Endothelial cell of umbilical vein (primary cell): ENCODE results near the gene SSH2. TPM values are rescaled to one million over a fixed set of nuclear protein-coding genes. Genes with fewer than 3 reads are reported as not detected.

Source experiments
- BruUV-seq: library from RNA; stranded (reverse); fragments of 400-500 nt; replicated peaks from 2 replicates; lab custom pipeline; 2021; lab: Mats Ljungman, UMichigan
- CTCF ChIA-PET: fragments of 300-600, 350-600 bp; sonication (Branson Sonifier 250); formaldehyde crosslinking; loops from one replicate; lab custom pipeline; 2021; ENCODE audit warnings: antibody characterized with exemption, inconsistent platforms; lab: Charles Lee
- POLR2A ChIA-PET: fragments of 300-600, 350-600 bp; sonication (Branson Sonifier 250); formaldehyde crosslinking; loops from one replicate; lab custom pipeline; 2021; ENCODE audit warnings: antibody characterized with exemption, inconsistent platforms; lab: Charles Lee
- DNase-seq: peaks from one replicate; pipeline ENCODE4 v3.0.0-alpha.2; 2011; ENCODE audit warnings: low read depth, low spot score
- FAIRE-seq: peaks from 2 replicates; lab custom pipeline; 2011; peaks lifted over from hg19 to GRCh38; lab: Jason Lieb, UNC
- H2AFZ ChIP-seq: 2 replicates; pipeline ENCODE4 v1.6.0; 2012; ENCODE audit warnings: low read depth, low read length, control low read depth, inconsistent platforms
- H3K27ac ChIP-seq: 2 replicates; pipeline ENCODE4 v1.5.1; 2011; ENCODE audit warnings: low read depth, mild to moderate bottlenecking, control low read depth, low read length, moderate library complexity; ENCODE audit not compliant: insufficient read depth
- H3K27me3 ChIP-seq, 2 experiments: 2 replicates each; pipeline versions ENCODE4 v1.6.0 to v1.6.1; 2011; ENCODE audit warnings: low read length in 2 of 2, mixed read lengths in 1 of 2; ENCODE audit not compliant: control insufficient read depth in 2 of 2, insufficient read depth in 2 of 2
- H3K36me3 ChIP-seq, 2 experiments: 2 replicates in 1 of 2; 3 replicates in 1 of 2; pipeline ENCODE4 v1.5.1; 2011; ENCODE audit warnings: low read length in 2 of 2, mild to moderate bottlenecking in 1 of 2, moderate library complexity in 1 of 2; ENCODE audit not compliant: control insufficient read depth in 2 of 2, insufficient read depth in 2 of 2; ENCODE audit errors: extremely low read depth in 1 of 2
- H3K4me1 ChIP-seq: 3 replicates; pipeline ENCODE4 v1.5.1; 2011; ENCODE audit warnings: mild to moderate bottlenecking, low read length; ENCODE audit not compliant: control insufficient read depth, insufficient read depth; ENCODE audit errors: extremely low read depth
- H3K4me2 ChIP-seq: 2 replicates; pipeline ENCODE4 v1.6.1; 2011; ENCODE audit warnings: low read length, control low read depth, mixed read lengths; ENCODE audit not compliant: insufficient read depth
- H3K4me3 ChIP-seq, 3 experiments: fragments of 200-600 bp in 1 of 3; sonication (generic), shearing (Covaris generic) in 1 of 3; replicated peaks in 1 of 3; 2 replicates each; pipeline ENCODE4 v1.5.1; 2011 to 2016; ENCODE audit warnings: control low read depth in 3 of 3, low read length in 3 of 3, mild to moderate bottlenecking in 2 of 3, inconsistent platforms in 1 of 3, low read depth in 1 of 3, moderate library complexity in 1 of 3; ENCODE audit not compliant: insufficient read depth in 1 of 3
- H3K79me2 ChIP-seq: 2 replicates; pipeline ENCODE4 v1.6.0; 2012; ENCODE audit warnings: low read length, inconsistent platforms; ENCODE audit not compliant: control insufficient read depth, insufficient read depth
- H3K9ac ChIP-seq: replicated peaks from 2 replicates; pipeline ENCODE3; 2011; ENCODE audit warnings: low read length, control low read depth; ENCODE audit not compliant: insufficient read depth; ENCODE audit errors: extremely low read depth
- H3K9me1 ChIP-seq: replicated peaks from 3 replicates; pipeline ENCODE4 v1.6.0; 2011; ENCODE audit warnings: mild to moderate bottlenecking, low read length; ENCODE audit not compliant: control insufficient read depth, insufficient read depth; ENCODE audit errors: extremely low read depth
- H3K9me3 ChIP-seq: replicated peaks from 2 replicates; pipeline ENCODE4 v1.5.1; 2012; ENCODE audit warnings: low read length, inconsistent platforms; ENCODE audit not compliant: control insufficient read depth, insufficient read depth
- H4K20me1 ChIP-seq: replicated peaks from 2 replicates; pipeline ENCODE3; 2011; ENCODE audit warnings: mild to moderate bottlenecking, low read length; ENCODE audit not compliant: control insufficient read depth, insufficient read depth; ENCODE audit errors: extremely low read depth
- EZH2 ChIP-seq: IDR thresholded peaks from 2 replicates; pipeline ENCODE4 v1.6.1; 2012; ENCODE audit warnings: borderline replicate concordance, low read depth, mild to moderate bottlenecking, moderate library complexity, low read length, inconsistent platforms; ENCODE audit not compliant: severe bottlenecking
- FOS ChIP-seq: IDR thresholded peaks from 2 replicates; pipeline ENCODE4 v1.6.1; 2011; ENCODE audit warnings: mild to moderate bottlenecking, low read length, moderate library complexity, borderline replicate concordance; ENCODE audit not compliant: insufficient read depth
- GATA2 ChIP-seq: IDR thresholded peaks from 2 replicates; pipeline ENCODE4 v1.7.0; 2011; ENCODE audit warnings: low read depth, mild to moderate bottlenecking, moderate library complexity, mixed read lengths, low read length; ENCODE audit not compliant: insufficient read length, insufficient read depth
- JUN ChIP-seq: IDR thresholded peaks from 2 replicates; pipeline ENCODE4 v1.6.1; 2011; ENCODE audit warnings: borderline replicate concordance, low read depth; ENCODE audit not compliant: insufficient read length, insufficient read depth
- MYC ChIP-seq: IDR thresholded peaks from one replicate; pipeline ENCODE4 v1.6.1; 2011; ENCODE audit warnings: mild to moderate bottlenecking, low read depth, low read length
- POLR2A ChIP-seq: IDR thresholded peaks from 2 replicates; pipeline ENCODE4 v1.6.1; 2012; ENCODE audit warnings: low read depth, mild to moderate bottlenecking, control low read depth, low read length
- POLR2AphosphoS5 ChIP-seq: IDR thresholded peaks from 2 replicates; pipeline ENCODE4 v1.6.1; 2012; ENCODE audit warnings: low read depth, mild to moderate bottlenecking, control low read depth, low read length, moderate library complexity; ENCODE audit not compliant: insufficient read depth
- dilution Hi-C: fragments of 300-500 bp; cut with MboI; formaldehyde crosslinking; loops from one replicate; pipeline ENCODE4 v1.15.0; 2019; ENCODE audit warnings: low sequenced_read_pairs; ENCODE audit not compliant: extremely low pct_ligation_motif_present
- intact Hi-C: fragments of 100-400 bp; cut with micrococcal nuclease; formaldehyde crosslinking; loops from one replicate; pipeline ENCODE4 v1.10.0; 2022
- polyA plus RNA-seq, 4 experiments: library from polyadenylated mRNA; depleted of rRNA in 3 of 4; stranded (reverse) in 3 of 4; unstranded in 1 of 4; fragments of >200 nt; gene quantifications; 2 replicates each; pipeline versions ENCODE4 v1.2.1 to v1.2.3, GENCODE V29; 2011 to 2012; ENCODE audit warnings: missing spikeins in 1 of 4
- total RNA-seq: library from RNA; stranded (reverse); gene quantifications from 2 replicates; pipeline ENCODE4 v1.2.3, GENCODE V29; 2021
- TF ChIP-seq, protein P1 (sequence below): IDR thresholded peaks from 2 replicates; pipeline ENCODE4 v1.6.1; 2011; ENCODE audit not compliant: insufficient read depth, insufficient read length
- TF ChIP-seq, protein P2 (sequence below), 2 donors: IDR thresholded peaks; 1 replicate in 1 of 2; 2 replicates in 1 of 2; pipeline ENCODE4 v1.5.1; 2011; ENCODE audit warnings: low read length in 2 of 2, mild to moderate bottlenecking in 2 of 2, moderate library complexity in 2 of 2, control low read depth in 1 of 2, inconsistent platforms in 1 of 2, low read depth in 1 of 2; ENCODE audit not compliant: insufficient read depth in 1 of 2; ENCODE audit errors: extremely low read depth in 1 of 2

SSH2 gene
- total and polyA plus RNA-seq, 2 donors (not counting 3 experiments of a cell fraction or from before 2014, with no cell fraction given) = 24.6 to 60.9 TPM

DNA sequence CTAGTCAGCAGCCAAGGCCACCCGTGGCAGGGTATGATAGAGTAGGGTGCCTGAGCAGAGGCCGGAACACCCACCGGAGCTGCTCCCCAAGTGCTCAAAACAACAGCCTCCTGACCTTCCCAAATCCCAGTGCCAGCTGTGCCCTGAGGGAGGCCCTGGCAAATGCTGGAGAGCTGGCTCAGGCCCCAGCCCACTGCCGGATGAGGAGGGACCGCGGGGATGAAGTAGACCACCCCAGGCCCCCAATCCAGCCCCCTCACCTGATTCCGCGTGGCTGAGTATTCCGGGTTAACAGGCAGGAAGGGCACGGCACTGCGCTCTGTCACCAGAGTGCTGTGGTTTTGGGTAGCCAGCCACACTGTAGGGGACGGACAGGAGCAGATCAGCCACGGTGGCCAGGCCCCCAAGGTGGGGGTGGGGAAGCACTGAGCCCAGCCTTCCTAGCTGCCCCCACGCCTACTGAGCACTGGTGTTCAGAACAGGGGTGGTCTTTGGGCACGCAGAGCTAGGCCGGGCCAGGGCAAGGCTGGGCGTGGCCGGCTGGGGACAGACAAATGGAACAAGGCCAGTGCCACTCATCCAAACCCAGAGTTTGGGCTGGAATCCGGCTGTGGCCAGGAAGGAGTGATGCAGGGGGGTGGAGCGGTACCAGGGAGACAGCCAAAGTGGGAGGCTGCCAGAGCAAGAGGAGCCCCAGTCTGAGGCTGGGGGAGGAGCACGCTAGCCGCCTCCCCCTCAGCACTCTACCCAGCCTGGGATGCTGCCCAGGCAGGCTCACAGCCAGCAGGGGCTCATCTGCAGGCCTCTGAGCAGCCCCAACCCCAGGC, 352.4 kb downstream of the SSH2 start:
- H3K4me3 ChIP-seq = no peak overlapping the region
- ChIA-PET POLR2A (no interaction called here), CTCF (interaction anchor here (1.1 to 9.4 kb wide), 6 partner anchors 15 to 516 kb away, joined by 3 to 152 read pairs (median 8); partner anchors contain the start of gene ANKRD13B)
- intact Hi-C loops = no loop called here
- H3K9me1 ChIP-seq = no peaks in the 10 kb centered on the region
- H4K20me1 ChIP-seq = no peaks in the 10 kb centered on the region
- no peak overlapping the region for H2AFZ ChIP-seq
- TF ChIP-seq, protein P1, sequence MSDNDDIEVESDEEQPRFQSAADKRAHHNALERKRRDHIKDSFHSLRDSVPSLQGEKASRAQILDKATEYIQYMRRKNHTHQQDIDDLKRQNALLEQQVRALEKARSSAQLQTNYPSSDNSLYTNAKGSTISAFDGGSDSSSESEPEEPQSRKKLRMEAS = no peak
- TF ChIP-seq JUN (no peak), GATA2 (no peak), FOS (no peak), POLR2A (no peak), POLR2AphosphoS5 (no peak), EZH2 (no peak), MYC (no peak)
- TF ChIP-seq, protein P2, sequence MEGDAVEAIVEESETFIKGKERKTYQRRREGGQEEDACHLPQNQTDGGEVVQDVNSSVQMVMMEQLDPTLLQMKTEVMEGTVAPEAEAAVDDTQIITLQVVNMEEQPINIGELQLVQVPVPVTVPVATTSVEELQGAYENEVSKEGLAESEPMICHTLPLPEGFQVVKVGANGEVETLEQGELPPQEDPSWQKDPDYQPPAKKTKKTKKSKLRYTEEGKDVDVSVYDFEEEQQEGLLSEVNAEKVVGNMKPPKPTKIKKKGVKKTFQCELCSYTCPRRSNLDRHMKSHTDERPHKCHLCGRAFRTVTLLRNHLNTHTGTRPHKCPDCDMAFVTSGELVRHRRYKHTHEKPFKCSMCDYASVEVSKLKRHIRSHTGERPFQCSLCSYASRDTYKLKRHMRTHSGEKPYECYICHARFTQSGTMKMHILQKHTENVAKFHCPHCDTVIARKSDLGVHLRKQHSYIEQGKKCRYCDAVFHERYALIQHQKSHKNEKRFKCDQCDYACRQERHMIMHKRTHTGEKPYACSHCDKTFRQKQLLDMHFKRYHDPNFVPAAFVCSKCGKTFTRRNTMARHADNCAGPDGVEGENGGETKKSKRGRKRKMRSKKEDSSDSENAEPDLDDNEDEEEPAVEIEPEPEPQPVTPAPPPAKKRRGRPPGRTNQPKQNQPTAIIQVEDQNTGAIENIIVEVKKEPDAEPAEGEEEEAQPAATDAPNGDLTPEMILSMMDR (IDR thresholded peaks at IDR 0.05; ENCODE audit: extremely low read depth in 1 of 2, insufficient read depth in 1 of 2, low read depth in 1 of 2, low read length in 2 of 2) = no peak
- H3K4me2 ChIP-seq = no peak overlapping the region
- peaks cover 24 to 62% of the 10 kb centered on the region in 2 experiments for H3K36me3 ChIP-seq
- FAIRE-seq = no peak
- dilution Hi-C loops = no loop called here
- H3K4me1 ChIP-seq = peaks cover 3% of the 10 kb centered on the region
- peaks cover 12% of the 10 kb centered on the region for H3K79me2 ChIP-seq
- H3K27me3 ChIP-seq = no peaks in the 10 kb centered on the region
- H3K9me3 ChIP-seq = no peaks in the 10 kb centered on the region
- H3K27ac ChIP-seq = no peak overlapping the region
- H3K9ac ChIP-seq = no peak overlapping the region
- no TSS peak for BruUV-seq
- no peak for DNase-seq
